AG04449 (cell line): ENCODE results near the gene CPLX4.

ENCODE experiments used
- CTCF ChIA-PET: fragments of 350-600 bp; formaldehyde crosslinking; extraction: SDS; loops from one replicate; lab custom pipeline; 2021; ENCODE audit warnings: antibody characterized with exemption; lab: Yijun Ruan, JAX
- POLR2A ChIA-PET: fragments of 400-600, 350-600 bp; formaldehyde crosslinking; extraction: SDS; loops from one replicate; lab custom pipeline; 2020; ENCODE audit warnings: antibody characterized with exemption, inconsistent platforms; lab: Yijun Ruan, JAX
- DNase-seq: peaks from one replicate; pipeline ENCODE4 v3.0.0-alpha.2; 2010; ENCODE audit warnings: low read depth, low spot score
- H3K4me3 ChIP-seq: 2 replicates; pipeline ENCODE4 v1.5.1; 2011; ENCODE audit warnings: low read depth, mild to moderate bottlenecking, control low read depth, low read length
- TF ChIP-seq, protein P1 (sequence below): IDR thresholded peaks from one replicate; pipeline ENCODE4 v1.5.1; 2011; ENCODE audit warnings: mild to moderate bottlenecking, moderate library complexity, low read length, control low read depth, inconsistent platforms; ENCODE audit not compliant: insufficient read depth; ENCODE audit errors: missing control alignments

Gene CPLX4

DNA sequence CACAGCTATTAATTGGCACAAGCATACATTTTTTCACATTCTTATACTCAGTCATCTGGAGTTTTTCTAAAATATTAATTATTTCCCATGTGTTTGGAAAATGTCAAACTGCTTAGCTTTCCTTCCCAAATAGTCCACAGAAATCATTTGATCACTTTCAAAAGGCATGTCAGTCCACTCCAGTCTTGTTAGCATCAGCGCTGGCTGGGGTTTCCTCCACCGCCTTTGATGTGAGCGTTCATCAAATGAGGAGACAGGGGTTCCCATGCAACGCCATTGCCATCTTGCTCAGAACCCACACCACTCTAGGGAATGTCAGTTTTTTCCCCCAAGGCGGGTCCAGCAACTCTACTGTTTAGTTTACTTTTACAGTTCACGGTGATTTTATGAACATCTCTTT lies 32.1 kb downstream of the CPLX4 start:
- ChIA-PET CTCF (interaction anchor here (1.1 to 1.9 kb wide), 5 partner anchors 10 to 116 kb away, joined by 4 to 10 read pairs (median 6); partner anchors contain the start of gene RAX), POLR2A (no interaction called here)

DNA sequence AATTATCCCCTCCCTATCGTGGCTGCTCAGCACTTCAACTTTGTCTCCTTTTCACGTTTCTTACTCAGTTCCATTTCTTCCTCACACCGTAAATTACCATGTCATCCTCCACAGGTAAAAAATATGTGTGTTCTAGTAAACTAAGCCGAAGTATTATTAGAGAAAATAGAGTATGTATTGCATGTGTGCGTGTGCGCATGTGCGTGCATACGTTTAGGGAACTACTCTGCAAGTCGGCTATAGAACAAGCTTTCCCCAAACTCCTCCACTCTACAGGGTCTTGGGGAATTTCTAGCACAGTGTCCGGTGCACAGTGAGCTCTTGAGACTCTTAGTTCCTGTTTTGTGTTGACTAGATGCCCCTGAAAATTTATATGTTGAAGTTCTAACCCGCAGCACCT lies 36.1 kb downstream of the CPLX4 start:
- no peak overlapping the region for H3K4me3 ChIP-seq
- POLR2A ChIA-PET, result no interaction called here
- TF ChIP-seq, protein P1, sequence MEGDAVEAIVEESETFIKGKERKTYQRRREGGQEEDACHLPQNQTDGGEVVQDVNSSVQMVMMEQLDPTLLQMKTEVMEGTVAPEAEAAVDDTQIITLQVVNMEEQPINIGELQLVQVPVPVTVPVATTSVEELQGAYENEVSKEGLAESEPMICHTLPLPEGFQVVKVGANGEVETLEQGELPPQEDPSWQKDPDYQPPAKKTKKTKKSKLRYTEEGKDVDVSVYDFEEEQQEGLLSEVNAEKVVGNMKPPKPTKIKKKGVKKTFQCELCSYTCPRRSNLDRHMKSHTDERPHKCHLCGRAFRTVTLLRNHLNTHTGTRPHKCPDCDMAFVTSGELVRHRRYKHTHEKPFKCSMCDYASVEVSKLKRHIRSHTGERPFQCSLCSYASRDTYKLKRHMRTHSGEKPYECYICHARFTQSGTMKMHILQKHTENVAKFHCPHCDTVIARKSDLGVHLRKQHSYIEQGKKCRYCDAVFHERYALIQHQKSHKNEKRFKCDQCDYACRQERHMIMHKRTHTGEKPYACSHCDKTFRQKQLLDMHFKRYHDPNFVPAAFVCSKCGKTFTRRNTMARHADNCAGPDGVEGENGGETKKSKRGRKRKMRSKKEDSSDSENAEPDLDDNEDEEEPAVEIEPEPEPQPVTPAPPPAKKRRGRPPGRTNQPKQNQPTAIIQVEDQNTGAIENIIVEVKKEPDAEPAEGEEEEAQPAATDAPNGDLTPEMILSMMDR, result no peak
- CTCF ChIA-PET, result interaction anchor here (0.9 kb wide), 1 partner anchor 26 kb away, joined by 3 read pairs; no protein-coding TSS in a partner anchor
- no peak for DNase-seq

More for the DNA sequence above, 32.1 kb downstream of the CPLX4 start:
- DNase-seq, result no peak
- H3K4me3 ChIP-seq, result no peak overlapping the region
- TF ChIP-seq, protein P1, result no peak

DNA sequence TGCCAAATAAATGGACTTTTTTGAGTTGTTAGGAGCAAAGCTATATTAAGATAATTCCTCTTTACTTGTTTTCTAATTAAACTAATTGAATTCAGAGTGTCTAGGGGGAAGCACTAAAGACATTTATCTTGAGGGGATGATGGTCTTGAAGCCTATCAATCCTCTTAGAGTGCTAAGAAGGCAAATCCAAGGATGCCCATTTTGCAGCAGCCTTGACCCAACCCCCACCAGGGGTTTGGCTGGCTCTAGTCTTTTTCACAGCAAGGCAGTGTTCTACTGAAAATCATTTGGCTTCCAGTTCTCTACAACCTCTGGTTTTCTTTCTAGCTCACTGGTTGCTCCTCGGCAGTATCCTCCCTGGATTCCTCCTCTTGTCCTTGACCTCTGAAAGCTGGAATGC lies 38.7 kb downstream of the CPLX4 start:
- TF ChIP-seq, protein P1, result no peak
- H3K4me3 ChIP-seq, result no peak overlapping the region
- ChIA-PET POLR2A (no interaction called here), CTCF (interaction anchor here (0.7 to 4.1 kb wide), 3 partner anchors 30 to 123 kb away, joined by 3 to 18 read pairs (median 3); no protein-coding TSS in a partner anchor)
- no peak for DNase-seq

DNA sequence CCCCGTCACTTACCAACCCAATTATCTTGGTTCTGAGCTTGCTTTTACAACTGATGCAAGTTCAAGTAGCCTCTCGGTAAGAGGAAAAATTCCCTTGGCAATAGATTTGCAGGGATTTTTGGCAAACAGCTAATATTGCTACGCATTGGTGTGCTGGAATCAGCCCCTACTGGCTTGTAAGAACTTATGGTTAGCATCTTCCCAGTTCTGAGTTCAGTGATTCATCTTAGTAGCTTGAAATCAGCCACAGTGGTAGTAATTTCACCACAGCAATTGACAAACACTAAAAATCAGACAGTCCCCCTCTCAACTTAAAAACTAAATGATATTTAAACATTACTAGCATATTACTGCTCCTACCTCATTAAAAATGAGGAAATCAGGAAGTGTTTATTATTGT lies 39.3 kb downstream of the CPLX4 start:
- POLR2A ChIA-PET, result interaction anchor here (0.5 kb wide), 1 partner anchor 11 kb away, joined by 4 read pairs; no protein-coding TSS in a partner anchor
- no peak overlapping the region for H3K4me3 ChIP-seq
- TF ChIP-seq, protein P1, result no peak
- CTCF ChIA-PET, result interaction anchor here (0.7 to 4.1 kb wide), 5 partner anchors 8 to 123 kb away, joined by 3 to 18 read pairs (median 3); no protein-coding TSS in a partner anchor
- no peak for DNase-seq

DNA sequence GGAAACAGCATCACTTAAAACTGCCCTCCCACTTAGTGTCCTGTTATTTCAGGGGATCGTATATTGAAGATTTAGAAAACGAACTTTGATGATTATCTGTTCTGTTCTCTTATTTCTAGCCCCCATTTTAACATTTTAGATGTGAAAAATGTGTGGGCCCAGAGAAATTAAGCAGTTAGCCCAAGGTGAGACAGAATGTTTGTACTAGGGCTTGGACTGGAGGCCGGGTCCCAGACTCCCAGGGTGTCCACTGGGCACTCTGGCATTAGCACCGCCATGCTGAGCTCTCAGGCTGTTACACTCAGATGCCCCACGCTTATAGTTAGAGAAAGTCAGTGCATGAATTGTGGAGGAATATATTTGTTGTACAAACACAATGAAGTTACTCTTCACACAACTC lies 39.7 kb downstream of the CPLX4 start:
- DNase-seq, result no peak
- no peak overlapping the region for H3K4me3 ChIP-seq
- CTCF ChIA-PET, result interaction anchor here (0.8 to 4.1 kb wide), 4 partner anchors 8 to 124 kb away, joined by 3 to 18 read pairs (median 6); no protein-coding TSS in a partner anchor
- POLR2A ChIA-PET, result interaction anchor here (0.5 kb wide), 1 partner anchor 11 kb away, joined by 4 read pairs; no protein-coding TSS in a partner anchor
- TF ChIP-seq, protein P1, result no peak

DNA sequence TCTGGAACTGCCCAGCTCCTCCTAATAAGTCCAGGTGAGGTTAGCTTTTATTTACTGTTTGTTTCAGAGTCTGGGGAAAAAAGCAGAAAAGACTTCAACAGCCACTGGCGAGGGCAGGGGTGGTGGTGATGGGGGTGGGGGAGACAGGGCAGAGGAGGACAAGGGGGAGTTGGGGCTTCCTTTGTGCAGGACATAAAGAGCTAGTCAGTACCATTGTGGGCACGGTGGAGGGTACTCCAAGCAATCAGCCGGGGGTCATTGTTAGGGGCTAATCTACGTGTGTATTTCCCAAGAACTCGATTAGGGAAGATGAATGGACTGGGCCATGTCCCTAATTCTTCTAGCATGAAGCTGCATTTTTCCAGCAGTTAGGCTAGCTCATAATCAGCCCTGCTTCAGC lies 42.4 kb downstream of the CPLX4 start:
- TF ChIP-seq, protein P1, result no peak
- ChIA-PET POLR2A (interaction anchor here (0.6 kb wide), 1 partner anchor 106 kb away, joined by 3 read pairs; no protein-coding TSS in a partner anchor), CTCF (interaction anchor here (1.1 to 3.3 kb wide), 4 partner anchors 10 to 127 kb away, joined by 3 to 10 read pairs (median 4); no protein-coding TSS in a partner anchor)
- DNase-seq, result no peak
- no peak overlapping the region for H3K4me3 ChIP-seq
